Measurements from ENCODE around the gene EDA. TPM values are rescaled to one million over a fixed set of nuclear protein-coding genes. Genes with fewer than 3 reads are reported as not detected.
A peak's percentile ranks its signal among the peaks of the same experiment; 100 is the strongest.

EDA gene
- polyA plus RNA-seq, 1 donor from 2014 or later: not detected

- H3K4me3 Mint-ChIP-seq: no peak overlapping the region
- H3K27me3 Mint-ChIP-seq: no peaks in the 10 kb centered on the region
- no peak overlapping the region for H3K27ac Mint-ChIP-seq
- no peaks in the 10 kb centered on the region for H3K36me3 Mint-ChIP-seq
- H3K9me3 Mint-ChIP-seq: no peaks in the 10 kb centered on the region
- no peaks in the 10 kb centered on the region for H3K4me1 Mint-ChIP-seq
Observed at GRCh38 chrX:70038951-70039350, 423.0 kb downstream of the EDA start.

DNA sequence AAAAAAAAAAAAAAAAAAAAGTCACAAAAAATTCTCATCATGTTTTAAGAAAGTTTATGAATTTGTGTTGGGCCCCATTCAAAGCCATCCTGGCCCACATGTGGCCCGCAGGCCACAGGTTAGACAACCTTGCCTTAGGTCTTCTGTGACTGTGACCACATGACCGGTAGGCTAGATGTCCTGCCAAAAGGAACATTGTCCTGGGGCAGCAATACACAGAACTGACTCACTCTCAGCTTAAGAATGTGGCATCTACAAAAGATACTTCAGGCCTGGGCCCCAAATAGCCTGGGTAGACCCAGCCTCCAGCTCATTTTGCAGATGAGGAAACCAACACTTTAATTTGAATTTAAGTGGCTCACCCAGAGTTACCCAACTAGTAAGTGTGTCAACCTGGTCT is 423.8 kb downstream of the EDA start:
- Mint-ChIP-seq H3K27me3 (no peaks in the 10 kb centered on the region), H3K9me3 (no peaks in the 10 kb centered on the region), H3K4me1 (no peaks in the 10 kb centered on the region)

DNA sequence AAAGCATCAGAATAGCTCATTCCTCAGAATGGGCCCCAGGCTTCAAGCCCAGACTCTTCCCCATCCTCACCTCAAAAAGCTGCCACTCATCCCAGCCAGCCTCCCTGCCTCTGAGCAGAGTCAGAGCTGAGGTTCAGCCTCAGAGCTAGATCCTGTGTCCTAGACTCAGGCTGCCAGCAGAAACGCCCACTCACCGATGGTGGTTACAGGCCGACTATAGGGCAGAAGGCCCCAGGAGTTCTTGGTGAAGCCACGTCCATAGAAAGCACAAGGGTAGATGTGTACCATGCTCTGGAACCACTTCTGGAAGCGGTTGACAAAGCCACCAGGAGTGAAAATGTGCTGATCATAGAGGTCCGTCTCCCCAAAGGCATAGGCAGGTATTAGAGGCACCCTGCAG is 426.1 kb downstream of the EDA start:
- H3K36me3 Mint-ChIP-seq: no peaks in the 10 kb centered on the region
- no peak overlapping the region for H3K27ac Mint-ChIP-seq
- H3K27me3 Mint-ChIP-seq: no peaks in the 10 kb centered on the region
- H3K4me3 Mint-ChIP-seq: no peak overlapping the region
- H3K4me1 Mint-ChIP-seq: no peaks in the 10 kb centered on the region
- no peaks in the 10 kb centered on the region for H3K9me3 Mint-ChIP-seq

More for the DNA sequence above, 423.8 kb downstream of the EDA start:
- H3K4me3 Mint-ChIP-seq: no peak overlapping the region
- no peak overlapping the region for H3K27ac Mint-ChIP-seq
- H3K36me3 Mint-ChIP-seq: no peaks in the 10 kb centered on the region

DNA sequence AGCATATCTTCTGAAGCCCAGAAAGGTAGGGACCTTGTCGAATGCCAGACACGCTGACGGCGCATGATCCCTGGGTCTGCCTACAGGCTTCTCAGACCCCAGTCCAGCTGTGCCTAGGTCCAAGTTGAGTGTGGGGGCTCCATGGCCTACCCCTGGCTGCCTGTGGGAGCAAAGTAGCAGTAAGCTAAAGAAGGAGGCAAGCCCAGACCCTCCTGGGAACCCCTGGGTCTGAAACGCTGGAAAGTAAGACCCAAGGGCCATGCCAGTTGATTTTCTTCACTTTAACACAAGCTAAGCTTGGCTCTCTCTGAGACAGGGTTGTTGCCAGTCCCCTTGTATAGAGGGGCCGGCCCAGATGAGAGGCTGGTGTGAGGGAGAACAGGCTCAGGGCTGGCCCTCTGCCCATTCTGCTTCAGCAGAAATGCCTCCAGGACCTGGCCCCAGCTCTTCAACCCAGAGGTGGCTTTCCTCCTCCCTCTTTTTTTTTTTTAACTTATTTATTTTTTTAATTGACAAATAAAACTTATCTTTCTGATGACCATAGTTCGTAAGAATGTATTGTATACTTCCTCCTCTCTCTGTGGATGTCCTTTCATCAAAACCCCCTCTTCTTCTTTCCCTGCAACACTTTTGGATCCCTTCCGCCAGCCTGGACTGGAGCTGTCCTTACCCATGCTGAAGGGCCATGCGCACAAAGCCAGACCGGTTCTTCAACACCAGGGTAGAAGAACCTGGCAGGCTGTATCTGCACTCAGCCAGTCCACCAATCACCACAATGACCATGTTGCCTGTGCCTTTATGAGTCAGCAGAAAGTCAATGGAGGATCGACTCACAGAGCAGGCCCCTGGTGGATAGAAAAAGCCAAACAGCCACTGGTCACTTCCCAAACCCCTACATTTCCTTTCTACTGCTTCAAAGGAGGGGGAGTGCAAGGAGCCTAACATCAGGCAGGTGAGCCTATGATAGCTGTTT is 426.8 kb downstream of the EDA start:
- no peak overlapping the region for H3K27ac Mint-ChIP-seq
- no peaks in the 10 kb centered on the region for H3K9me3 Mint-ChIP-seq
- H3K4me3 Mint-ChIP-seq: no peak overlapping the region
- no peaks in the 10 kb centered on the region for H3K4me1 Mint-ChIP-seq
- H3K27me3 Mint-ChIP-seq: no peaks in the 10 kb centered on the region
- H3K36me3 Mint-ChIP-seq: no peaks in the 10 kb centered on the region

DNA sequence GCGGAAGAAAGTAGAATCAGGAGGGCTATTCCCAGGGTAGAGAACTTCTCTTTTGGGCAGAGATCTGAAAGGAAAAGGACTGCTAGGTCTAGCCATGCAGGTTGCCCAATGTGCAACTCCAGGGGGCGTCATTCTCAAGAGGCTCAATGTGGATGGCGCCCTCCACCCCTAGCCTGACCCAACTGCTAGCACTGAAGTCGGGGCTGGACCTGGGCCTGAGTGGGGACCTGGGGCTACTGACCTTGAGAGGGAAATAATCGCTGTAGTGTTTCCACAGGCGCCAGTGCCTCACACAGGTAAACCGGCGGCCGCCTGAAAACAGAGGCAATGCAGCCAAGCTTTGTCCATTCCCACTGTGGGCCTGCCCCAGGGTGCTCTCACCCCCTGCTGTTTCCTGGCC is 427.8 kb downstream of the EDA start:
- Mint-ChIP-seq H3K27ac (no peak overlapping the region), H3K9me3 (no peaks in the 10 kb centered on the region)

GRCh38 chrX:70044541-70045245 is 428.8 kb downstream of the EDA start:
- H3K9me3 Mint-ChIP-seq: no peaks in the 10 kb centered on the region
- no peaks in the 10 kb centered on the region for H3K4me1 Mint-ChIP-seq
- no peaks in the 10 kb centered on the region for H3K27me3 Mint-ChIP-seq
- H3K4me3 Mint-ChIP-seq: no peak overlapping the region
- no peak overlapping the region for H3K27ac Mint-ChIP-seq
- no peaks in the 10 kb centered on the region for H3K36me3 Mint-ChIP-seq

More for the DNA sequence above, 427.8 kb downstream of the EDA start:
- H3K4me3 Mint-ChIP-seq: no peak overlapping the region
- no peaks in the 10 kb centered on the region for H3K27me3 Mint-ChIP-seq
- H3K4me1 Mint-ChIP-seq: no peaks in the 10 kb centered on the region
- no peaks in the 10 kb centered on the region for H3K36me3 Mint-ChIP-seq

GRCh38 chrX:70046978-70047377 is 431.1 kb downstream of the EDA start:
- Mint-ChIP-seq H3K27me3 (peaks cover 3% of the 10 kb centered on the region), H3K4me3 (no peak overlapping the region), H3K9me3 (no peaks in the 10 kb centered on the region), H3K36me3 (no peaks in the 10 kb centered on the region), H3K27ac (no peak overlapping the region), H3K4me1 (no peaks in the 10 kb centered on the region)

DNA sequence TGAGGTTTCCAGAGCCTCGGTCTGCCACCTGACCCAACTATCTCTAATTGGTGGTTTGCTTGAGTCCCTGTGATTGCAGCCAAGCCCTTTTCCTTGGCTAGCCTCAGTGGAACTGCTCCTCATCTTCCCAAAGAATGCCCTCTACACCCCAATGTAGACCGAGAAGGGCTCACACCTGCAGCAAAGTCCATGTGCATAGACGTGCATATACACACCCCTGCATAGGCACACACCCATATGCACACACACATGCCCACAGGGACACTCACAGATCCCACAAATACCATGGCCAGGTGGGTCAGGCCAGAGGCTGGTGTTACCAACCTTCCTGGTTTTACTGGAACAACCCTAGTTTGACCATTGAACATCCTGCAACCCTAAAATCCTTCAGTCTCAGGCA is 433.5 kb downstream of the EDA start:
- Mint-ChIP-seq H3K36me3 (no peaks in the 10 kb centered on the region), H3K9me3 (no peaks in the 10 kb centered on the region), H3K27me3 (peaks cover 4% of the 10 kb centered on the region), H3K4me1 (no peaks in the 10 kb centered on the region), H3K27ac (no peak overlapping the region), H3K4me3 (no peak overlapping the region)

DNA sequence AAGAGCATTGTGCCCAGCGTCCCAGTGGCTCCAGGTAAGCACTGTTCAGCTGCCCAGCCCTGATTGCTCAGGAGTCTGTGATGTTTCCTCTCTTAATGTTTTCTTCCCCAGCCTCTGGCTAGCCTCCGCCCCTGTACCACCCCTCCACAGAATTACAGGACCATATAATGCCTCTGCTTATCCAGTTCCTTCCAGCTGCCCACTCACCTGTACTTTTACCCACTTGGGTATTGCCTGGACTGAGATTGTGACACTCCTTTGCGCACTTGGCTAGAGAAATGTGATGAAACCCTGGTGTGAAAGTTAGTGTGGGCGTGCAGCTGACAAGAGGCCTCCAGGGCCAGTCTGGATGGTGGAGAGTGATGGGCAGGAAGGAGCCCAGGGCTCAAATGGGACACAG is 434.0 kb downstream of the EDA start, which contains the start of gene AWAT2:
Gene AWAT2 (minus strand): TSS at position 14 of the 400 bp plus-strand sequence. CDS start 6 bp downstream, at position 8.
- H3K27me3 Mint-ChIP-seq: peaks cover 4% of the 10 kb centered on the region
- H3K27ac Mint-ChIP-seq: no peak within 1 kb of the TSS
- H3K4me1 Mint-ChIP-seq: no peaks in the 10 kb centered on the region
- no peaks in the 10 kb centered on the region for H3K9me3 Mint-ChIP-seq
- H3K4me3 Mint-ChIP-seq: no peak within 1 kb of the TSS
- no peaks in the 10 kb centered on the region for H3K36me3 Mint-ChIP-seq

DNA sequence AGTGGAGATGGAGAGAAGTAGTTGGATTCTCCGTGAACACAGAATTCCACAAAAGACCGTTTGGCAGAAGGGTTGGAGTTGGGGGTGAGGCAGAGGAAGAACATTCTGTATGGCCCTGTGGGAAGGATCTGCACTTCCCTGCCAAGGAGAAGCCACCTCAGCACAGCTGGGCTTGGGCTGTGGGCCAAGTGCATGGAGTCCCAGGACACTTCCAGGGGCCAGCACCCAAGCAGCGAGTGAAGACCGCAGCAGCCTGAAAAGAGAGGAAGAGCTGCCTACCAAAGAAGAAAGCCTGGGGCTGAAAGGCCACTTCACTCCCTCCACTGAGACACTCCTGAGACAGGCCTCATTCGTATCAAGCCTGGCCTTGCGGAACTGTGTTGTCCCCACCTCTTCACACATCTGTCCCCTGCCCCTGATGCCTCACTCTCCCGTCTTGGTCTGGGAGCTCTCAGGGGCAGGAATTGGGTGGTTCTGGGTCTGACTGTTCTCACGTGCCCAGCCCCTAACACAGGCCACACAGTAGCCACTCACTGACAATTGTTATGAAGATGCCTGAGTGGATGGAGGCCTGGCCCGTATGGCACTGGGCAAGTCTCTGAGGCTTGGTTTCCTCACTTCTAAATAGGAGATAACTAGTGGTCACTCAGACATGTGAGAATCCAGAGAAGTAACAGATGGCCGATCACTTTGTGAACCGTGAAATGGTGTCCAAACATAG is 437.1 kb downstream of the EDA start:
- H3K4me3 Mint-ChIP-seq: no peak overlapping the region
- H3K27me3 Mint-ChIP-seq: peaks cover 8% of the 10 kb centered on the region

DNA sequence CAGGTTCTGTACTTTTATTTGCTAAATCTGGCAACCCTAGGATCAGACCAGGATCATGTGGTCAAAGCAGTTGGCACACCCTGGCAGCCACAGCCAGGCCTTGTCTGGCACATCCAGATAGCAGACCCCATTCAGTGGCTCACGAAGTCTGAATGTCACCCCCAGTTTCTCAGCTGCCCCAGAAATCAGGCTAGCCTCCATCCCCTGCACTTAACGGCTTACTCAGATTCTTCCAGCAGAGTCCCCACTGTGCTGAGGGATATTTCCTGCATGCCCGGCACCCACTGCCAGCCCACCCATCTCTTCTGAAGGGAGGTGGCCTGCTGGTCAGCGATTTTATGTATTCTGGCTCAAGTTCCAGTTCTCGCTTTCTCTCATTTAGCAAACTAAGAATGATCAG is 438.5 kb downstream of the EDA start:
- H3K27ac Mint-ChIP-seq: no peak overlapping the region

More for the DNA sequence above, 437.1 kb downstream of the EDA start:
- no peaks in the 10 kb centered on the region for H3K36me3 Mint-ChIP-seq
- H3K9me3 Mint-ChIP-seq: no peaks in the 10 kb centered on the region
- H3K4me1 Mint-ChIP-seq: no peaks in the 10 kb centered on the region
- no peak overlapping the region for H3K27ac Mint-ChIP-seq

DNA sequence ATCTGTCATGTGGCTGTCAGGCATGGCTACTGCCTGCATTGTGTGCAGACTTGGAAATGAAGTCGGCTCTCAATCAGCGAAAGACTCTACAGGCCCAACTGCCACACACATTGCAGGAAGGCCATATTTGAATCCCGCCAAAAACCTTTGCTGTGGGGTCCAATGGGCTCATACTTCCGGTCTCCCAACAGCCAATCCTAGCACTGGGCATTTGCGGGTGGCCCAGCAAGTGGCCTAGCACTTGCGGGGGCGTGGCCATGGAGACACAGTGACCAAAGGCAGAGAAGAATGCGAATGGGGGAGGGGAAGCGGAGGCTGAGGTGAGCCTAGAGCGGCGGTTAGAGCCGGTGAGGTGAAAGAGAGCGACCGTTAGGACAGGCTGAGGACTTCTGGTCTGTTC is 446.2 kb downstream of the EDA start, which contains the start of gene OTUD6A:
Gene OTUD6A (plus strand): TSS at position 382 of the 400 bp plus-strand sequence. CDS start 68 bp downstream, outside the sequence.
- H3K9me3 Mint-ChIP-seq: peaks cover 0 to 7% (median 2%) of the 10 kb centered on the region in 3 donors
- H3K4me3 Mint-ChIP-seq: no peak within 1 kb of the TSS
- no peaks in the 10 kb centered on the region for H3K4me1 Mint-ChIP-seq
- H3K27ac Mint-ChIP-seq: no peak within 1 kb of the TSS
- H3K36me3 Mint-ChIP-seq: no peaks in the 10 kb centered on the region
- peaks cover 9% of the 10 kb centered on the region for H3K27me3 Mint-ChIP-seq

More for the DNA sequence above, 438.5 kb downstream of the EDA start:
- Mint-ChIP-seq H3K36me3 (no peaks in the 10 kb centered on the region), H3K4me1 (no peaks in the 10 kb centered on the region), H3K9me3 (no peaks in the 10 kb centered on the region), H3K4me3 (no peak overlapping the region), H3K27me3 (peaks cover 12% of the 10 kb centered on the region)

DNA sequence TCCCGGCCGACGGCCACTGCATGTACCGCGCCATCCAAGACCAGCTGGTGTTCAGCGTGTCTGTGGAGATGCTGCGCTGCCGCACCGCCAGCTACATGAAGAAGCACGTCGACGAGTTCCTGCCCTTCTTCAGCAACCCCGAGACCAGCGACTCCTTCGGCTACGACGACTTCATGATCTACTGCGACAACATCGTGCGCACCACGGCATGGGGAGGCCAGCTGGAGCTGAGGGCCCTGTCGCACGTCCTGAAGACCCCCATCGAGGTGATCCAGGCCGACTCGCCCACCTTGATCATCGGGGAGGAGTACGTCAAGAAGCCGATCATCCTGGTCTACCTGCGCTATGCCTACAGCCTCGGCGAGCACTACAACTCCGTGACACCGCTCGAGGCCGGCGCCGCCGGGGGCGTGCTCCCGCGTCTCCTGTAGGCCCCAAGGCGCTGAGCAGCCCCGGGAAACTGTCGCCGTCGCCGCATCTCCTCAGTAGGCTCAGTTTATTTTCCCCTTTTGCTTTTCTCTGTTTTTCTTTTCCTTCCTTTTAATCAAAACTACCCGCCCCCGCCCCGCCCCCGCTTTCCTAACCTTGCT is 447.1 kb downstream of the EDA start:
- no peaks in the 10 kb centered on the region for H3K4me1 Mint-ChIP-seq
- H3K4me3 Mint-ChIP-seq: no peak overlapping the region
- H3K27me3 Mint-ChIP-seq: peaks cover 10% of the 10 kb centered on the region
- H3K9me3 Mint-ChIP-seq: peaks cover 0 to 7% (median 2%) of the 10 kb centered on the region in 3 donors
- H3K27ac Mint-ChIP-seq: no peak overlapping the region
- H3K36me3 Mint-ChIP-seq: no peaks in the 10 kb centered on the region

DNA sequence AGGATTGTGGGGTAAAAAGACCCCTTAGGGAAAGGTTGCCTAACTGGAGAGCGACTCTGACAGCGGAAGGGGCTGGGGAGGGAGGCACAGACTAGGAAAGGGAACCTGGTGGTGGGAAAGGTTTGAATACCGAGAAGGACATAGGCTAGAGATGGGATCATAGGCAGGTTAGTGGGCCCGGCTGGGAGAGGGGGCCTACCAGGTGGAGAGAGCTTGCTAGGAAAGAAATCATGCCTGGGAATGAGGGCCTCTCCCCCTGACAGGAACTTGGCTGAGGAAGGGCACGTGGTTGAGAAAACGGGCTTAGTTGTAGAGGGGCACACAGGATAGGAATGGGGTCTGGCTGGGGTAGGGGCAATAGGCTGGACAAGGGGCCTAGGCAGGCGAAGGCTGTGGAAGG is 450.7 kb downstream of the EDA start:
- Mint-ChIP-seq H3K27ac (no peak overlapping the region), H3K9me3 (peaks cover 0 to 7% (median 0%) of the 10 kb centered on the region in 3 donors), H3K36me3 (no peaks in the 10 kb centered on the region), H3K4me1 (no peaks in the 10 kb centered on the region), H3K27me3 (peaks cover 6% of the 10 kb centered on the region), H3K4me3 (peak overlapping the region in 1 of 4 donors; percentile 63)
